ENCODE data around the gene TNFAIP1.

Gene TNFAIP1

GRCh38 chr17:28318759-28319597 is 16.6 kb upstream of the TNFAIP1 start, which contains the start of gene TMEM97:
TMEM97 (plus strand) TSS chr17:28319200; CDS start chr17:28319240, 40 bp downstream.
- peak; percentile 91 for DNase-seq (ENCODE audit: low read depth)
- TF ChIP-seq CTCF (conservative IDR thresholded peaks at IDR 0.05; ENCODE audit: low read depth, low read length) = peak; percentile 14
- H3K4me3 ChIP-seq (ENCODE audit: low read length) = peak within 1 kb of the TSS; percentile 76

- peak overlapping the region; percentile 76 for H3K4me3 ChIP-seq (ENCODE audit: low read length)
- no peak for DNase-seq (ENCODE audit: low read depth)
- no peak for TF ChIP-seq CTCF (conservative IDR thresholded peaks at IDR 0.05; ENCODE audit: low read depth, low read length)
These were observed 16.0 kb upstream of the TNFAIP1 start for GRCh38 chr17:28319598-28319935.

- peak overlapping the region; percentile 76 for H3K4me3 ChIP-seq (ENCODE audit: low read length)
- no peak for DNase-seq (ENCODE audit: low read depth)
- no peak for TF ChIP-seq CTCF (conservative IDR thresholded peaks at IDR 0.05; ENCODE audit: low read depth, low read length)
These were observed 15.1 kb upstream of the TNFAIP1 start for GRCh38 chr17:28320215-28321061.

- no peak for TF ChIP-seq CTCF (conservative IDR thresholded peaks at IDR 0.05; ENCODE audit: low read depth, low read length)
- no peak for DNase-seq (ENCODE audit: low read depth)
- H3K4me3 ChIP-seq (ENCODE audit: low read length) = no peak overlapping the region
These were observed 11.3 kb upstream of the TNFAIP1 start for GRCh38 chr17:28324267-28324745.

- no peak overlapping the region for H3K4me3 ChIP-seq (ENCODE audit: low read length)
- TF ChIP-seq CTCF (conservative IDR thresholded peaks at IDR 0.05; ENCODE audit: low read depth, low read length) = no peak
- no peak for DNase-seq (ENCODE audit: low read depth)
These were observed 10.8 kb upstream of the TNFAIP1 start for GRCh38 chr17:28324781-28325180.

GRCh38 chr17:28325211-28325610 is 10.3 kb upstream of the TNFAIP1 start:
- no peak for TF ChIP-seq CTCF (conservative IDR thresholded peaks at IDR 0.05; ENCODE audit: low read depth, low read length)
- DNase-seq (ENCODE audit: low read depth) = no peak
- no peak overlapping the region for H3K4me3 ChIP-seq (ENCODE audit: low read length)
